ENCODE measurements around the gene EDN2. TPM values are rescaled to one million over a fixed set of nuclear protein-coding genes. Genes with fewer than 3 reads are reported as not detected.

EDN2 gene
- total RNA-seq, 2 experiments from 2014 or later: not detected

DNA sequence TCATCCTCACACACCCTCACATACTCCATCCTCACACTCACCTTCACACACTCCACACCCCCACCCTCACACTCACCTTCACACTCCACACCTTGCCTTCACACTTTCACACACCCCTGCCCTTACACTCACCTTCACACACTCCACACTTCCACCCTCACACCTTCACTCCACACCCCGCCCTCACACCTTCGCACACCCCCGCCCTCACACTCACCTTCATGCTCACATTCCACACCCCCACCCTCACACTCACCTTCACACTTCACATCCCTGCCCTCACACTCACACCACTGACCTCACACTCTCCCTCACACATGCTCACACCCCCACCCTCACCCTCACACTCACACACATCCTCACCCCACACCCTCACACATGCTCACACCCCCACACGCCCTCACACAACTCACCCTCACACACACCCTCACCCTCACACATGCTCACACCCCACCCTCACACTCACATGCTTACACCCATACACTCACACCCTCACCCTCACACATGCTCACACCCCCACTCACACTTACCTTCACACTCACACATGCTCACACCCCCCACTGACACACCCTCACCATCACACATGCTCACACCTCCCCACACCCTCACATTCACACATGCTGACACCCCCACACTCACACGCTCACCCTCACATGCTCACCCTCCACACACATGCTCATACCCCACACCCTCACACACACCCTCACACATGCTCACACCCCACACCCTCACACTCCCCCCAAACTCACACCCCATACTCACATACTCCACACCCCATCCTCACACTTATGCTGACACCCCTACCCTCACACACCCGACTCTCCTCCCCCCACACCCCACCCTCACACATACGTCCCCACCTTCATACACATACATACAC lies 44.5 kb upstream of the EDN2 start:
- Mint-ChIP-seq H3K9me3 (no peaks in the 10 kb centered on the region), H3K27me3 (no peaks in the 10 kb centered on the region), H3K4me3 (no peak overlapping the region), H3K36me3 (ENCODE audit: low read depth) (no peaks in the 10 kb centered on the region), H3K27ac (no peak overlapping the region), H3K4me1 (ENCODE audit: low read depth) (no peaks in the 10 kb centered on the region)
- Histone ChIP-seq H3K27me3 (ENCODE audit: control insufficient read depth in 1 of 2, insufficient read depth in 2 of 2, low read length in 2 of 2) (no peaks in the 10 kb centered on the region), H3K27ac (ENCODE audit: low read depth in 1 of 2, low read length in 2 of 2) (no peak overlapping the region), H3K4me1 (ENCODE audit: insufficient read depth, low read length) (no peaks in the 10 kb centered on the region), H3K9me3 (ENCODE audit: control insufficient read depth in 1 of 2, insufficient read depth in 1 of 2, low read length in 2 of 2) (peaks cover 0 to 4% of the 10 kb centered on the region in 2 experiments), H3K4me3 (ENCODE audit: low read length) (no peak overlapping the region), H3K36me3 (ENCODE audit: insufficient read depth, low read length) (peaks cover 7% of the 10 kb centered on the region)
- ChIA-PET CTCF (no interaction called here), POLR2A (no interaction called here)
- TF ChIP-seq, protein P1, sequence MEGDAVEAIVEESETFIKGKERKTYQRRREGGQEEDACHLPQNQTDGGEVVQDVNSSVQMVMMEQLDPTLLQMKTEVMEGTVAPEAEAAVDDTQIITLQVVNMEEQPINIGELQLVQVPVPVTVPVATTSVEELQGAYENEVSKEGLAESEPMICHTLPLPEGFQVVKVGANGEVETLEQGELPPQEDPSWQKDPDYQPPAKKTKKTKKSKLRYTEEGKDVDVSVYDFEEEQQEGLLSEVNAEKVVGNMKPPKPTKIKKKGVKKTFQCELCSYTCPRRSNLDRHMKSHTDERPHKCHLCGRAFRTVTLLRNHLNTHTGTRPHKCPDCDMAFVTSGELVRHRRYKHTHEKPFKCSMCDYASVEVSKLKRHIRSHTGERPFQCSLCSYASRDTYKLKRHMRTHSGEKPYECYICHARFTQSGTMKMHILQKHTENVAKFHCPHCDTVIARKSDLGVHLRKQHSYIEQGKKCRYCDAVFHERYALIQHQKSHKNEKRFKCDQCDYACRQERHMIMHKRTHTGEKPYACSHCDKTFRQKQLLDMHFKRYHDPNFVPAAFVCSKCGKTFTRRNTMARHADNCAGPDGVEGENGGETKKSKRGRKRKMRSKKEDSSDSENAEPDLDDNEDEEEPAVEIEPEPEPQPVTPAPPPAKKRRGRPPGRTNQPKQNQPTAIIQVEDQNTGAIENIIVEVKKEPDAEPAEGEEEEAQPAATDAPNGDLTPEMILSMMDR (IDR thresholded peaks at IDR 0.05): no peak
- no peak for ATAC-seq (ENCODE audit: poor library complexity)
- intact Hi-C loops (cut with DNase I, micrococcal nuclease): no loop called here
- DNase-seq: no peak

DNA sequence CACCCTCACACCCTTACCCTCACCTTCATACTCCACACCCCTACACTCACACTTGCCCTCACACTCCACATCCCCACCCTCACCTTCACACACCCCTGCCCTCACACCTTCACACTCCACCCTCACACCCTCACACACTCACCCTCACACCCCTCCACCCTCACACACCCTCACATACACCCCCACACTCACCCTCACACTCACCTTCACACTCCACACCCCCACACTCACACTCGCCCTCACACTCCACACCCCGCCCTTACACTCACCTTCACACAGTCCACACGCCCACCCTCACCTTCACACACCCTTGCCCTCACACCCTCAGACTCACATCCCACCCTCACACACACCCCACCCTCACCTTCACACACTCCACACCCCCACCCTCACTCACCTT lies 43.6 kb upstream of the EDN2 start:
- DNase-seq (no peak), ATAC-seq (ENCODE audit: poor library complexity) (no peak)
- H3K9me3 ChIP-seq (ENCODE audit: control insufficient read depth in 1 of 2, insufficient read depth in 1 of 2, low read length in 2 of 2): peaks cover 0 to 4% of the 10 kb centered on the region in 2 experiments
- H3K27ac Mint-ChIP-seq: no peak overlapping the region
- POLR2A ChIA-PET: no interaction called here
- H3K27me3 Mint-ChIP-seq: no peaks in the 10 kb centered on the region
- H3K4me1 ChIP-seq (ENCODE audit: insufficient read depth, low read length): no peaks in the 10 kb centered on the region
- H3K36me3 ChIP-seq (ENCODE audit: insufficient read depth, low read length): peaks cover 12% of the 10 kb centered on the region
- H3K4me1 Mint-ChIP-seq (ENCODE audit: low read depth): no peaks in the 10 kb centered on the region
- TF ChIP-seq, protein P1 (IDR thresholded peaks at IDR 0.05): no peak
- no peaks in the 10 kb centered on the region for H3K36me3 Mint-ChIP-seq (ENCODE audit: low read depth)
- H3K27me3 ChIP-seq (ENCODE audit: control insufficient read depth in 1 of 2, insufficient read depth in 2 of 2, low read length in 2 of 2): no peaks in the 10 kb centered on the region
- H3K4me3 ChIP-seq (ENCODE audit: low read length): no peak overlapping the region
- no peak overlapping the region for H3K4me3 Mint-ChIP-seq
- no peaks in the 10 kb centered on the region for H3K9me3 Mint-ChIP-seq
- CTCF ChIA-PET: no interaction called here
- intact Hi-C loops (cut with DNase I, micrococcal nuclease): no loop called here
- no peak overlapping the region for H3K27ac ChIP-seq (ENCODE audit: low read depth in 1 of 2, low read length in 2 of 2)

DNA sequence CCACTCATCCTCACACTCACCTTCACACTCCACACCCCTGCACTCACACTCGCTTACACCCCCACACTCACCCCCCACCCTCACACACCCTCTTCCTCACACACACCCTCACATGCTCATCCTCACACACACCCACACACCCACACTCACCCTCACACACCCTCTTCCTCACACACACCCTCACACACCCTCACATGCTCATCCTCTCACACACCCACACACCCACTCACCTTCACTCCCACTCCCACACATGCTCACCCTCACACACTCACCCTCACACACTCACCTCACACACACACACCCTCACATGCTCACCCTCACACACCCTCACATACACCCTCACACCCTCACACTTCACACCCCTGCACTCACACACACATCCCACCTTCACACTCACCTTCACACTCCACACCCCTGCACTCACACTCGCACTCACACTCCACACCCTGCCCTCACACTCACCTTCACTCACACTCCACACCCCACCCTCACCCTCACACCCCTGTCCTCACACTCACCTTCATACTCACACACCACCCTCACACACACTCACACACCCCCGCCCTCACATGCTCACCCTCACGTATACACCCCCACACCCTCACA lies 42.6 kb upstream of the EDN2 start:
- DNase-seq (no peak), ATAC-seq (ENCODE audit: poor library complexity) (no peak)
- H3K4me3 ChIP-seq (ENCODE audit: low read length): no peak overlapping the region
- Mint-ChIP-seq H3K4me3 (no peak overlapping the region), H3K27ac (no peak overlapping the region), H3K27me3 (no peaks in the 10 kb centered on the region), H3K36me3 (ENCODE audit: low read depth) (no peaks in the 10 kb centered on the region), H3K4me1 (ENCODE audit: low read depth) (no peaks in the 10 kb centered on the region), H3K9me3 (no peaks in the 10 kb centered on the region)
- H3K36me3 ChIP-seq (ENCODE audit: insufficient read depth, low read length): peaks cover 12% of the 10 kb centered on the region
- ChIA-PET CTCF (no interaction called here), POLR2A (no interaction called here)
- H3K27ac ChIP-seq (ENCODE audit: low read depth in 1 of 2, low read length in 2 of 2): no peak overlapping the region
- TF ChIP-seq, protein P1 (IDR thresholded peaks at IDR 0.05): no peak
- no peaks in the 10 kb centered on the region for H3K27me3 ChIP-seq (ENCODE audit: control insufficient read depth in 1 of 2, insufficient read depth in 2 of 2, low read length in 2 of 2)
- H3K4me1 ChIP-seq (ENCODE audit: insufficient read depth, low read length): no peaks in the 10 kb centered on the region
- intact Hi-C loops (cut with DNase I, micrococcal nuclease): no loop called here
- peaks cover 0 to 4% of the 10 kb centered on the region in 2 experiments for H3K9me3 ChIP-seq (ENCODE audit: control insufficient read depth in 1 of 2, insufficient read depth in 1 of 2, low read length in 2 of 2)

All from CD4-positive, alpha-beta T cell (primary cell).